K562 (cell line): Measurements from ENCODE around the gene CHAF1A. TPM values are rescaled to one million over a fixed set of nuclear protein-coding genes. Genes with fewer than 3 reads are reported as not detected.

Source experiments
- ARHGAP35 ChIP-seq: fragments of 450-650 bp; IDR thresholded peaks from 2 replicates; pipeline ENCODE4 v1.6.1; 2018; ENCODE audit not compliant: partially characterized antibody
- ASH1L ChIP-seq: fragments of 450-650 bp; IDR thresholded peaks from 2 replicates; pipeline ENCODE4 v1.6.1; 2018; ENCODE audit warnings: borderline replicate concordance, mild to moderate bottlenecking, low read depth; ENCODE audit not compliant: partially characterized antibody
- ATF1 ChIP-seq, 2 experiments: fragments of 450-650 bp in 1 of 2; IDR thresholded peaks; 2 replicates each; pipeline ENCODE4 v1.6.1; 2016; ENCODE audit warnings: missing compliant biosample characterization in 1 of 2, missing genetic modification characterization in 1 of 2
- CHD2 ChIP-seq: IDR thresholded peaks from 2 replicates; pipeline ENCODE4 v1.6.1; 2011; ENCODE audit warnings: low read depth, low read length
- CREB5 ChIP-seq: fragments of 250-450 bp; sonication (Bioruptor Pico); IDR thresholded peaks from 2 replicates; pipeline ENCODE4 v1.5.0; 2020; ENCODE audit warnings: mild to moderate bottlenecking
- DNMT1 ChIP-seq: fragments of 450-650 bp; IDR thresholded peaks from 2 replicates; pipeline ENCODE4 v1.6.1; 2016; ENCODE audit warnings: antibody characterized with exemption, mild to moderate bottlenecking
- ERF ChIP-seq: fragments of 450-650 bp; formaldehyde crosslinking; IDR thresholded peaks from 2 replicates; pipeline ENCODE4 v1.4.0; 2020; ENCODE audit warnings: mild to moderate bottlenecking, mixed read lengths
- ETV1 ChIP-seq: fragments of 450-650 bp; conservative IDR thresholded peaks from 2 replicates; pipeline ENCODE4 v1.6.1; 2016; ENCODE audit warnings: missing genetic modification characterization, control low read depth, low read depth, missing compliant biosample characterization
- HDAC8 ChIP-seq: fragments of 450-650 bp; IDR thresholded peaks from 2 replicates; pipeline ENCODE4 v1.6.1; 2016; ENCODE audit warnings: mild to moderate bottlenecking, missing genetic modification characterization, moderate library complexity, missing compliant biosample characterization
- JUN ChIP-seq, 2 experiments: sonication (generic) in 1 of 2; formaldehyde crosslinking in 1 of 2; IDR thresholded peaks; 2 replicates each; pipeline versions ENCODE4 v1.6.1 to v1.8.0; 2012 to 2022; ENCODE audit warnings: borderline replicate concordance in 2 of 2, mild to moderate bottlenecking in 2 of 2, improper control_type of control experiment in 1 of 2, low read depth in 1 of 2, low read length in 1 of 2, missing genetic modification reagents in 1 of 2
- MAZ ChIP-seq, 2 experiments: fragments of 450-650 bp in 1 of 2; sonication (generic) in 1 of 2; formaldehyde crosslinking; IDR thresholded peaks in 1 of 2; conservative IDR thresholded peaks in 1 of 2; 2 replicates each; pipeline versions ENCODE4 v1.4.0 to v1.5.0; 2020; ENCODE audit warnings: mild to moderate bottlenecking in 1 of 2, missing genetic modification reagents in 1 of 2
- MCM2 ChIP-seq: fragments of 450-650 bp; IDR thresholded peaks from 2 replicates; pipeline ENCODE4 v1.6.1; 2017; ENCODE audit warnings: low read depth, mild to moderate bottlenecking
- NCOA2 ChIP-seq, 2 experiments: fragments of 450-650 bp; IDR thresholded peaks; 2 replicates each; pipeline ENCODE4 v1.6.1; 2018; ENCODE audit warnings: mild to moderate bottlenecking in 2 of 2, moderate library complexity in 1 of 2; ENCODE audit not compliant: partially characterized antibody in 2 of 2
- PHF21A ChIP-seq: fragments of 450-650 bp; IDR thresholded peaks from 2 replicates; pipeline ENCODE4 v1.6.1; 2017; ENCODE audit warnings: low read depth, borderline replicate concordance
- PTBP1 ChIP-seq: fragments of 200-400 bp; formaldehyde crosslinking; IDR thresholded peaks from 2 replicates; pipeline ENCODE4 v1.6.1; 2017; ENCODE audit warnings: low read depth, low read length
- RHOXF2B ChIP-seq: fragments of 250-450 bp; sonication (Bioruptor Pico); conservative IDR thresholded peaks from 2 replicates; pipeline ENCODE4 v1.5.1; 2021
- SPI1 ChIP-seq: IDR thresholded peaks from 2 replicates; pipeline ENCODE4 v1.6.1; 2011; ENCODE audit warnings: low read depth, low read length, control low read depth, borderline replicate concordance
- ZNF124 ChIP-seq: sonication (generic); formaldehyde crosslinking; IDR thresholded peaks from 2 replicates; pipeline ENCODE4 v1.8.1; 2022; ENCODE audit warnings: missing genetic modification reagents
- ZNF140 ChIP-seq: fragments of 250-450 bp; sonication (Bioruptor Pico); IDR thresholded peaks from 2 replicates; pipeline ENCODE4 v1.8.0; 2021; ENCODE audit warnings: moderate library complexity, mild to moderate bottlenecking, inconsistent platforms
- ZNF146 ChIP-seq: IDR thresholded peaks from one replicate; pipeline ENCODE4 v1.6.1; 2018; ENCODE audit warnings: missing compliant biosample characterization; ENCODE audit not compliant: unreplicated experiment
- ZNF274 ChIP-seq: IDR thresholded peaks from 2 replicates; pipeline ENCODE4 v1.6.1; 2011; ENCODE audit warnings: low read depth, mild to moderate bottlenecking, low read length, moderate library complexity, borderline replicate concordance
- ZNF436 ChIP-seq: fragments of 250-450, 450-650 bp; sonication (Bioruptor Pico); formaldehyde crosslinking; IDR thresholded peaks from 2 replicates; pipeline ENCODE4 v1.7.0; 2020; ENCODE audit warnings: mild to moderate bottlenecking
- ZNF57 ChIP-seq: fragments of 450-650 bp; formaldehyde crosslinking; IDR thresholded peaks from 2 replicates; pipeline ENCODE4 v1.4.0; 2020; ENCODE audit warnings: mild to moderate bottlenecking, moderate library complexity
- ZNF668 ChIP-seq: fragments of 250-450 bp; sonication (Bioruptor Pico); IDR thresholded peaks from 2 replicates; pipeline ENCODE4 v1.8.0; 2022; ENCODE audit warnings: mild to moderate bottlenecking, inconsistent platforms
- ZNF699 ChIP-seq: fragments of 250-450 bp; sonication (Bioruptor Pico); IDR thresholded peaks from 2 replicates; pipeline ENCODE4 v1.8.0; 2021; ENCODE audit warnings: mild to moderate bottlenecking, moderate library complexity; ENCODE audit not compliant: insufficient replicate concordance
- ZNF75A ChIP-seq: fragments of 450-650 bp; formaldehyde crosslinking; IDR thresholded peaks from 2 replicates; pipeline ENCODE4 v1.4.0; 2020; ENCODE audit warnings: mild to moderate bottlenecking
- polyA plus RNA-seq, 8 experiments: library from polyadenylated mRNA; depleted of rRNA in 4 of 8; stranded (reverse) in 5 of 8; unstranded in 3 of 8; fragments of >200 nt; fragmentation: Nextera tagmentation in 2 of 8; fragmentation: Illumina TruSeq in 1 of 8; extraction: Ambion mirVana in 2 of 8; extraction: Trizol in 1 of 8; gene quantifications; 2 replicates each; pipeline versions ENCODE4 v1.2.1 to v1.2.3, GENCODE V29; 2011 to 2014; ENCODE audit warnings: inconsistent platforms in 1 of 8, missing spikeins in 1 of 8
- total RNA-seq, 7 experiments: library from RNA; depleted of rRNA in 6 of 7; stranded (reverse); fragments of >200 nt in 6 of 7; fragmentation: Illumina TruSeq in 2 of 7; extraction: Trizol in 2 of 7; gene quantifications; 2 replicates each; pipeline versions ENCODE4 v1.2.1 to v1.2.3, GENCODE V29; 2011 to 2021; ENCODE audit warnings: low replicate concordance in 1 of 7

CHAF1A gene
- total and polyA plus RNA-seq, 9 of the 15 experiments (the other 6 are each of a cell fraction or from before 2014, with no cell fraction given), result 1.6 to 86.9 (median 45.2) TPM

- no peak; the same call in 1 of the 2 replicates for TF ChIP-seq JUN (IDR thresholded peaks at IDR 0.05; ENCODE audit: borderline replicate concordance, low read depth, low read length)
- TF ChIP-seq JUN (CRISPR knock-in tag; IDR thresholded peaks at IDR 0.05; ENCODE audit: borderline replicate concordance), result no peak; the same call in 1 of the 2 replicates
- peak; percentile 97 for TF ChIP-seq ARHGAP35
- TF ChIP-seq HDAC8 (tag), result peak; percentile 62; the same call in 1 of the 2 replicates
- TF ChIP-seq ZNF146 (CRISPR knock-in tag), result no peak
- peak; percentile 51; the same call in 1 of the 2 replicates for TF ChIP-seq ATF1 (CRISPR knock-in tag; IDR thresholded peaks at IDR 0.05)
- TF ChIP-seq ATF1 (tag; IDR thresholded peaks at IDR 0.05), result peak; percentile 97
- TF ChIP-seq ZNF699 (CRISPR knock-in tag), result no peak
- TF ChIP-seq SPI1, result no peak
- peak; percentile 100 for TF ChIP-seq CHD2
- TF ChIP-seq ERF (CRISPR knock-in tag), result 0 out of 2 replicates have a peak, but pooled peaks have one; percentile 39
- no peak for TF ChIP-seq ETV1 (tag)
- TF ChIP-seq PHF21A, result no peak
- TF ChIP-seq RHOXF2B (CRISPR knock-in tag), result 0 out of 2 replicates have a peak, but pooled peaks have one; percentile 8
- no peak for TF ChIP-seq ZNF140 (CRISPR knock-in tag)
- no peak for TF ChIP-seq ZNF274
- TF ChIP-seq ZNF436, result no peak
- TF ChIP-seq DNMT1, result no peak
- no peak for TF ChIP-seq PTBP1
- TF ChIP-seq MCM2, result no peak
- TF ChIP-seq CREB5 (CRISPR knock-in tag), result no peak
- peak; percentile 95 for TF ChIP-seq ASH1L
- TF ChIP-seq ZNF57, result no peak
- no peak for TF ChIP-seq ZNF75A (CRISPR knock-in tag)
- TF ChIP-seq ZNF668 (CRISPR knock-in tag), result no peak
- peak; percentile 57 to 90; a peak in 3 of 4 replicates for TF ChIP-seq MAZ (CRISPR knock-in tag; conservative IDR thresholded peaks at IDR 0.05 in 1 of 2, IDR thresholded peaks at IDR 0.05 in 1 of 2)
- no peak for TF ChIP-seq NCOA2 (IDR thresholded peaks at IDR 0.05; ENCODE audit: partially characterized antibody in 2 of 2)
- no peak for TF ChIP-seq ZNF124 (CRISPR knock-in tag)
Observed at GRCh38 chr19:4402171-4403004, at the start of gene CHAF1A (continued).
